Gastroesophageal sphincter (tissue), 3 donors: ENCODE measurements around the gene CRB3.

ENCODE experiments used
- CTCF ChIP-seq, 4 experiments: fragments of 200-600 bp in 2 of 4; fragments of 450-650 bp in 2 of 4; sonication (generic) in 1 of 4; IDR thresholded peaks; one replicate each; pipeline ENCODE4 v1.5.1; 2017 to 2019; ENCODE audit warnings: antibody characterized with exemption in 4 of 4, mild to moderate bottlenecking in 2 of 4, moderate library complexity in 2 of 4
- POLR2A ChIP-seq, 2 donors: fragments of 450-650 bp; IDR thresholded peaks; one replicate each; pipeline ENCODE4 v1.6.1; 2017; ENCODE audit warnings: antibody characterized with exemption in 2 of 2, mild to moderate bottlenecking in 2 of 2, moderate library complexity in 1 of 2

- TF ChIP-seq CTCF (IDR thresholded peaks at IDR 0.05): no peak
- no peak for TF ChIP-seq POLR2A (IDR thresholded peaks at IDR 0.05)
Observed at GRCh38 chr19:6476155-6476895, 12.3 kb downstream of the CRB3 start.
